HG02571 (cell line): ENCODE data around the gene PHF23.

ENCODE experiments used
- ATAC-seq: cut with Tn5 transposase; IDR thresholded peaks from one replicate; pipeline ENCODE4 v1.9.1; 2021; ENCODE audit warnings: mild to moderate bottlenecking, moderate library complexity; ENCODE audit not compliant: unreplicated experiment

Gene PHF23

DNA sequence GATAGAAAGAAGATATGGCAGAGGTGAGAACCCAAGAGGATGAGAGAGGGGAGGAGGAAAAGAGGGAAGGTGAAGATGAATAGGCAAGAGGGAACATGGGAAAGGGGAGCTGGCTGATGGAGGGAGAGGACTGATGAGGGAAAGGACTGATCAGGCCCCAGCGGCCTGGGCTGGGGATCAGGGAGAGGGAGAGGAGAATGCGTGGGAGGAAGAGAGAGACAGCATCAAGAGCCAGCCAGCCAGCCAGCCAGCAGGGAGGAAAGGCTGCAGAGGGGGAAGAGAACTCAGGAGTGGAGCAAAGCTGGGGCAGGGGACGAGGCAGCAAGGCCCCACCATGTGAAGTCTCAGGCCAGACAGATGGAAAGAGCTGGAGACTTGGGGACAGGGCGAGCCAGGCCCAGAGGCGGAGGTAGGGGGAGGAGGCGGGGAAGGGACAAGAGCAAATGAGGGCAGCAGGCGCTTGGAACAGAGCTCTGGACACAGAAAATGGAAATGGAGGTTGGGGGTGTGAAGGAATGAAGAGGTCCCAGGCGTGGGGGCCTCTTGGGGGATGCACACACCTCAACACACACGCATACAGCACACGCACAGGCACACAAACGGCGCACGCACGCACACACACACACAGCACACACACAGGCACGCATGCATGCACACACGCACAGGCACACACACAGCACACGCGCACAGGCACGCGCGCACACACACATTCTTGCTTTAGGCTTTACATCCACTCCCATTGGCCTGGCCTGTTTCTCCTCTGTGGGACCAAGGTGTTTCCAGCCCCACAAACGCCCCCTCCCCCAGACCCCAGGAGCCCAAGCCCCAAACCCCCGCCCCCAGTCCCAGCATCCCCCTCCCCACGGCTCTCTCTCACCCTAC, 31.9 kb downstream of the PHF23 start:
- ATAC-seq, result no peak

DNA sequence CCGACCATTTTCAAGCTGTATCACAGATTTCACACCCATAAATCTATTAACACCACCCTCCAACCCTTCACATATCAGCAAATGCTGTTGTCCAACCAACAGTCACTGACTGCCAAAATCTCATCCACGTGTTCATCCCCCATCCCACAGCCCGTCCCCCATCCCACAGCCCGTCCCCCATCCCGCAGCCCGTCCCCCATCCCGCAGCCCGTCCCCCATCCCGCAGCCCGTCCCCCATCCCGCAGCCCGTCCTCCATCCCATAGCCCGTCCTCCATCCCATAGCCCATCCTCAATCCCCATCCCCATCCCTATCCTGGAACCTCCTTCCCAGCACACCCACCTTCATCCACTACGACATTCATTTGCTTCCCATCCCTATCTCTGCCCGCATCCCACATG, 33.7 kb downstream of the PHF23 start:
- ATAC-seq, result no peak

DNA sequence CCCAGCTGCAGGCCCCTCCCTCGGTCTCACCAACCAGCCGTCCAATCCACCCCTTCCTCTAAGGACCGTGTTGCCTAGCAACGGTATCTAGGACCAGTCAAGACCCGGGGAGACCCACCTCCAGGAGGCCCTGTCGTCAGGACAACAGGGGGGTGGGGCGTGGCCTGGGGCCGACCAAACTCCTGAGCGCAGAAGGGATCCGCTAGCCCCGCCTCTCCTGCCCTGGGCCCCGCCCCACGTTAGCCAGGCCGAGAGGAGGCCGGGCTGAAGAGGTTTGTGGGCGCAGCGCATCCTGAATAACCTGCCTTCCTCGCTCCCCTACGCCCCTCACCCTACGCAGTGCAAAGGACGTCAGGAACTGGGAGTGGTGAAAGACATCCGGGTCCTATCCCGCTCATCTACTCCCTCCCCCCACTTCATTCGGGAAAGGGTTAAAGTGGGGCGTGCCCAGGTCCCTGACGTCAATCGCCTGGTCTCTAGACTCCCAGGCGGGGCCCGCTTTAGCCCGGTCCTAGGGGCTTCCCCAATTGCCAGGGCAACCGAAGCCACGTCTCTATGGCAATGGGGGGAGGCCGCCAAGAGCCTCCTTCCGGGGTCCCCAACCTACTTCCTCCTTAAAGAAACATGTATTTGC, 34.3 kb downstream of the PHF23 start:
- peak; percentile 83 for ATAC-seq

DNA sequence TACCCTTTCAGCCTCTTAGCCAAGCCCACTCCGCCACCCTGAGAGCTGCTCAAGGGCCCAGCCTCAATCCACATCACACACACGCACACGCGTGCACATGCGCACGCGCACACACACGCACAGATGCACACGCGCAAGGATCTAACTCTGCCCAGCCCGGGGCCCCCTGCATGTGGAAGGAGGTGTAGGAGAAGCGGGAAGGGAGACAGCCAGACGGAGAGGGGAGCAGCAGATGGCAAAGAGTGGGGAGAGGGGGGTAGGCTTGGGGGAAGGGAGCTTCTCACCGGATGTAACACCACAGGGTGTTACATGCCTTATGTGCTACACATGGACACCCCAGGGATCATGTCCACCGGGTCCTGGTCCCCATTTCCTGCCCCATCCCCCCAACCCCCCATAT, 34.9 kb downstream of the PHF23 start:
- ATAC-seq, result no peak

DNA sequence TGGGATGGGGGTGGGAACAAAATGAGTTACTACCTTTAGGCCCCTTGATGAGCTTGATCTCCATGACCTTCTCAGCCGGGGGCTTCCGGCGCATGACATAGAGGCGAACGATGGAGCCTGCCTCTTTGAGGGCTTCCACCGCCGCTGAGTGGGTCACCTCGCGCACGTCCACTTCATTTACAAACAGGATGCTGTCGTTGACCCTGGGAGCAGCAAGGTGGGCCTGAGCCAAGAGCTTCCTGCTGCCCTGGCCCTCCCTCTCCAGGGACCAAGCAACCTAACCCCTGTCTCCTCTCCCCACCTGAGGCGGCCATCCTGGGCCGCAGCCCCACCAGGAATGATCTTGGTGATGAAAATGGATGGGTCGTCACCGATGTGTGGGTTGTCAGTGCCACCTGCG, 35.9 kb downstream of the PHF23 start:
- ATAC-seq, result no peak

DNA sequence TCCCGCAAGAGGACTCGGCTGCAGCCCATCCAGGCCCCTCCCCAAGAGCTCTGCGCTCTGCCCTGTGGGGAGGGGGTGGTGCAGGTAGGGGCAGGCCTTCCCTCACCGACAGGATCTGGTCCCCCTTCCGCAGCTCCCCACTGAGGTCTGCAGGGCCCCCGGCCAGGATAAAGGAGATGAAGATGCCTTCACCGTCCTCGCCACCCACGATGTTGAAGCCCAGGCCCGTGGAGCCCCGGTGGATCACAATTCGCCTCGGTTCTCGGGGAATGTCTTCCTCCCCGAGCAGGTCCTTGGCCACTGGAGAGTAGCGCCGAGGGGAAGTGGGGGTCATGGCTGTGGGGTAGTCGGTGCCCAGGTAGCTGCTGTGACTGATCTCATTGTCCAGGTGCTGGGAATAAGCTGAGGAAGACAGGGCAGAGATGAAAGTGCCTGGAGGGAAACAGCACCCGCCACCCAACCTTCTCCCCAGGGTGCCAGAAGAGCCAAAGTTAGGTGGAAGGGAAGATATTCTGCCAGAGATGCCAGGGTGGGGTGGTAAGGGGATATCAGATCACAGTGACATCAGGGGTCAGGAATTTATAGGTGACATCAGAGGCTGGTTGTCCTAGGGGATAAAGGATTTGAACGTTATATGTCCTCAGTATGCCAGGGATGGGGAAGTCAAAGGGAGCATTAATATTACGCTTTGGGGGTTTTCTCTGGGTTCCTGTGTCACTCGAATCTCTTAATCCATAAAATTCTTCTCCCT, 42.4 kb downstream of the PHF23 start:
- no peak for ATAC-seq

DNA sequence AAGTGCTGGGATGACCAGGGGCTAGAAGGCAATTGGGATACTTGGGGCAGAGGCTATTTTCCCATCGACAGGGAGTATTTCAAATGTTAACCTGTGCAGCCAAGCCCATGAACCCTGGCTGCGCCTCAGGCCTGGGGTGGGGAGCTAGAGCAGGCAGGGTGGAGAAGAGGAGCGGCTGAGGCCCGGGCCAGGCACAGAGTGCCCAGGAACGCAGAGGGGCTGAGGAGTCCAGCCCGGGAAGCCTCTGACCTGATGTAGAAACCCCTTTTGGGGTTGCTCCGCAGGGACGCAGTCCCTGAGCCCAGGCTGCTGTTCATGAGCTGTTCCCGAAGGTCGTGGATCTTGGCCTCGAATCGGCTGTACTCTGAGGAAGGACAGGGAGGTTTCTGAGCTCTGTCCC, 43.3 kb downstream of the PHF23 start:
- no peak for ATAC-seq

DNA sequence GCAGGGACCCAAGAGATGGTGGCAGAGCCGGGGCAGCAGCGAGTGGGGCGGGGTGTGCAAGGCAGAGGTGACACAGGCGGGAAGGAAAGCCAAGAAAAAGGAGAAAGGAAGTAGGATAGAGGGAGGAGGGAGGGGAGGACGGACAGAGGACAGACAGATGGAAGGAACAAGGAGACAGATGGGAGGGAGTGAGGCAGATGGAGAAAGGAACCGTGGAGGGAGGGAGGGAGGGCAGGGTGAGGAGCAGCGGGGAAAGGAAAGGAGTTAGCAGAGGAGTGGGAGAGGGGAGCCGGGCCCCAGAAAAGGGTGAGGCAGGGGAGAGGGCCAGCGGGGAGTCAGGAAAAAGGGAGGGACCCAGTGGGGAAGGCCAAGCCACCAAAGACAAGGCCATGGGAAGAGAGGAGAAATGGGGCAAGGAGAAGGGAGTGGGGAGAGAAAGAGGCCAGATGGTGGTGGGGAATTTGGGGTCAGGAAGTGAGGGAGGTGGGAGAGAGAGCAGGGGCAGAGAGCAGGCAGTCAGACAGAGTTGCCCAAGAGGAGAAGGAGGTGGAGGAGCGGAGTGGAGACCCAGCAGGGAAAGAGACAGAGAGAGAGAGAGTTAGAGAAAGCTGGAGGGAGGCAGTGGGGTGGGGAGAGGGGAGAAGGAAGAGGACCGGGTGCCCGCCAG, 46.9 kb downstream of the PHF23 start:
- no peak for ATAC-seq

DNA sequence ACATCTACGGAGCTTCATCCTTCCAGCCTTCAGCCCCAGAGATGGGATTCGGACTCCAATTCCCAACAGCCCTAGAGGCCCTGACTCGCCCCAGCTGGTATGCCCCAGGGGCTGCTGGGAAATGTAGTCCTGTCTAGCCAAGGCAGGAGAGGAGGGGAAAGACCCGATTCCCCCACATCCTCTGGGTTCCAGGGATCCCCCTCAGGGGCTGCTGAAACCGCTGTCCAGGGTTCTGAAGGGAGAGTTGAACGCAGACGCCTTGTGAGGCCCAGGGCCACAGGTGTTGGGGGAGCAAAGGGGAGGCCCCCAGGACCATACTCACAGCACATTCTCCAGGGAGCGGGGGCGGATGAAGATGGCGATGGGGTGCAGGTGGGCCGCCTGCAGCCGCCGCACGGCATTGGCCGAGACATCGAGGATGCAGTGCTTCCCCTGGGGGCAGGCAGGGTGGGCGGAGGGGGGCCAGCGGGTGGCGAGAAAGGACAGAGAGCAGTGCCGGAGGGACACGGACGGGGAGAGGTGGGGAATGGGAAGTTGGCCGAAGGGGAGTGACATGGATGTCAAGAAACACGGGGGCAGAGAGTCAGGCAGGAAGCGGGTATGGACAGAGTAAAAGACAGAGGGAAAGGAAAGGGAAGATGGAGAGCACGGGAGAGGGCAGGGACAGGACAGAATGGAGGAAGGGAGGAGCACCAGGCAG, 47.5 kb downstream of the PHF23 start:
- no peak for ATAC-seq

DNA sequence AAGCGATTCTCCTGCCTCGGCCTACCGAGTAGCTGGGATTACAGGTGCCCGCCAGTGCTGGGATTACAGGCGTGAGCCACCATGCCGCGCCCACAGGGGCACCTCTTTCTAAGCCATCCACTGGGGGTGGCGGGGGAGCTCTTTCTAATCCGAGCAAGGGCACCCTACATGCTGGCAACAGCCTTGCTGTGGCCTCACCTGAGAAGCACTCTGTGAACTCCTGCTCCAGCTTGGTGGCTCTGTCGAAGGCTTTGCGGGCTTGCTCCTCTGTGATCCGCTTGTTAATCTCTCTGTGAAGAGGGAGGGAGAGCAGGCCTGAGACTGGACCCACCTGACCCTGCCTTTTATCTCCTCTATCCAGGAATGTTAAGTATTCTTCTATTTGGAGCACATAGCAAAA, 48.2 kb downstream of the PHF23 start:
- ATAC-seq, result no peak

DNA sequence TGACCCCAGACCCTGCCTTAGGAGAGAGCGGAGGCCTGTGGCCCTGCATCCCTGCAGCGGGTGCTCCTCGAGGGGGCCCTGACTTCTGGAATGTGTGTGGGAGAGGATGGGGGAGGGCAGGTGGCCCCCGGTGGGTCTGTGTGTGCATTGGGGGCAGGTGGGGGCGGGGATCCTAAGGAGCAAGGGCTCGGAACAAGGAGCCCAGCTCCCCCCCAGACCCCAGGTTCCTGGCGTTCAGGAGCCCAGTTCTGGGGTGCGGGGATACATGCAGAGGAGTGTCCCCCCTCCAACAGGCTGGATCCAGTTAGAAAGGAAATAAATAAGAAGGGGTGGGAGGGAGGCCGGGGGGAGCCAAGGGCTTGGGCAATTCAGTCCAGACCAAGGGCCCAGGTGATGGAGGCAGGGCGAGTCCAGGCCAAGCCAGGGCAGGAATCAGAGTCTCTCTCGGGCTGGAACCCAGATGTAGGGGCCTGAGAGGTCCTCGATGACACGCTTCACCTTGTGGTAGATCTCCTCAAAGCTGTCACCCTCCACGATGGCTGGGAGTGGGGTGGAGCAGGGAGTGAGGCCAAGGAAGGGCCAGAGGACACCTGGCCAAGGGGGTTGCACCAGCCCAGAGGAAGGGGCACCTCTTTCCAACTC, 48.9 kb downstream of the PHF23 start:
- no peak for ATAC-seq

DNA sequence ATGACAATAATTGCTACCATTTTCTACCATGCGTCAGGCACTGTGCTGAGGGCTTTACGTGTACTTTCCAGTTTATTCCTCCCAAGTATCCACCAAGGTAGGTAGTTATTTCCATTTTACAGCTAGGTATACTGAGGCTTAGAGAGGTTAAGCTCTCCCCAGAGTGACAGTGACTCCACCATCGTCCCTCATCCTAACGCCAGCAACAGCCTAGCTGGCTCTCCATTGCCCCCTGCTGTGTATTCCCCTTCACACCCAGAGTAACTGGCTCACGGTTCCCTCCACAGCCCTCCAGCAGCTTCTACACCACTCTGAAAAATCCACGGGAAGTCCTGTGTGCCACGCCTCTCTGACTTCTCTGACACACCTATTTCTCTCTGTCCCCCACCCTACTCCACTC, 53.0 kb downstream of the PHF23 start:
- ATAC-seq, result no peak
